Activated CD8-positive, alpha-beta memory T cell treated with anti-CD3 and anti-CD28 coated beads, Interleukin-2, amount 50 U/mL, for 24 hours (primary cell): ENCODE measurements around the gene ATF7.
"Not testable (repeated sequence)": the region's sequence is repeated elsewhere in the genome, so short reads cannot be mapped to it uniquely, and the experiment has no call there.

Experiments used
- DNase-seq: peaks from one replicate; pipeline ENCODE4 v3.0.0-alpha.2; 2020; ENCODE audit errors: extremely low read depth

The ATF7 gene

DNA sequence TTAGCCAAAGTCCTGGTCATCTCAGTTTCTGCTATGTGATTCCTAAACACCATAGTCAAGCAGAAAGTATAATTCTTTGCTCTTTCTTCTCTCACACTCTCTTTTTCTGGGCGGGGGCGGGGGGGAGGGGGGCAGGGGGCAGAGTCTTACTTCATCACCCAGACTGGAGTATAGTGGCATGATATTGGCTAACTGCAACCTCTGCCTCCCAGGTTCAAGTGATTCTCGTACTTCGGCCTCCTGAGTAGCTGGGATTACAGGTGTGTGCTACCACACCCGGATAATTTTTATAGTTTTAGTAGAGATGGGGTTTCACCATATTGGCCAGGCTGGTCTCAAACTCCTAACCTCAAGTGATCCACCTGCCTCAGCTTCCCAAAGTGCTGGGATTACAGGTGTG, 60.8 kb downstream of the ATF7 start:
- DNase-seq: not testable (repeated sequence)

DNA sequence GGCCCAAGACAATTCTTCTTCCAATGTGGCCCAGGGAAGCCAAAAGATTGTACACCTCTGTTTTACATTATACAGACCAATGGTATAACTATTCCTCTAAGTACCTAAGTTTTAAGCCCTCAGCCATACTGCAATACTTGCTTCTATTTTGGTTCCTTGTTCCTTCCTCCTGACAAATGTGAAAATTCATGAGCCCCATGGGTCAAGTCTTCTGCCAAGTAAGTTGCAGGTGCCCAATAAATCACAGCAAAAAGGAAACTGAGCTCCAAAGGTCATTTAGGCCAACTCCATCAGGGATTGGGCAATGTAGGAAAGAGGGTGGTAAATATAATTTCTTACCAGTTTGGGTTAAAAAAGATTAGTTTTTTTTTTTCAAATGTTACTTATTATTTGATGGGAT, 61.2 kb downstream of the ATF7 start:
- DNase-seq: no peak

GRCh38 chr12:53564278-53564677, 61.9 kb downstream of the ATF7 start:
- DNase-seq: no peak

- no peak for DNase-seq
Observed at GRCh38 chr12:53563452-53564028, 62.6 kb downstream of the ATF7 start.

DNA sequence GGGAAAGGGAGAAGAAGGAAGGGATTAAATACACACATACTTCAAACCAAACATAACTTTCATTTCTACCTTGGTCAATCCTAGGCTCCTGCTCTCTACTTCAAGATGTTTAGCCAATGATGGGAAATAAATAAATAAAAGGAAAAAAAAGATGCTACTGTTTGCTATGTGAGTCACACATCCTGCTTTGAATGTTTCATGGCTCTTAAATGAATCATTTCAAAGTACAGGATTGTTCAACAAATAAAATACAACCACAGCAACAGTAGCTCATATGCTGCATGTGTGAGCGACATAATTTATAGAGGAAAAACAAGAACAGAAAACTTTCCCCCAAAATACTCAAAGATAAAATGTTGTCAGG, 64.6 kb downstream of the ATF7 start:
- DNase-seq: no peak

DNA sequence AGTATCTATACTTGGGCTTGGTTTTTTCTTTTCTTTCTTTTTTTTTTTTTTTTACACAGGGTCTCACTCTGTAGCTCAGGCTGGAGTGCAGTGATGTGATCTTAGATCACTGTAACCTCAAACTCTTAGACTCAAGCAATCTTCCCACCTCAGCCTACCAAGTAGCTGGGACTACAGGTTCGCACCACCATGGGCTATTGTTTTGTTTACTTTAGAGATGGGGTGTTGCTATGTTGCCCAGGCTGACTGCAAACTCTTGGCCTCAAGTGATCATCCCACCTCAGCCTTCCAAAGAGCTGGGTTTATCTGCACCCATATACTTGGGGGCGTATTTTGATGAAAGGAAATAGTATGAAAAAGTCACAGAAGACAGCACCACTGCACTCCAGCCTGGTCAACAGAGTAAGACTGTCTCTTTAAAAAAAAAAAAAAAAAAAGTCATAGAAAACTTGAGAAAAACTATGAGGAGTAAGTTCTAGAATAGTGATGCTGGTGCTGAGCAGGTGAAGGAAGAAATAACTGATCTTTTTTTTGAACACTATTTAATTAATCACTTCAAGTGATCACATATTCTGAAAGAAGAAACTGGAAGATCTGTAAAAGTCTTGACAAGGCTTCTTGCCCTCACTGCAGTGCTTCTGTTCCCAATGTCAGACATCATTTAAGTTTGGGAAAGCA, 65.1 kb downstream of the ATF7 start:
- no peak for DNase-seq

DNA sequence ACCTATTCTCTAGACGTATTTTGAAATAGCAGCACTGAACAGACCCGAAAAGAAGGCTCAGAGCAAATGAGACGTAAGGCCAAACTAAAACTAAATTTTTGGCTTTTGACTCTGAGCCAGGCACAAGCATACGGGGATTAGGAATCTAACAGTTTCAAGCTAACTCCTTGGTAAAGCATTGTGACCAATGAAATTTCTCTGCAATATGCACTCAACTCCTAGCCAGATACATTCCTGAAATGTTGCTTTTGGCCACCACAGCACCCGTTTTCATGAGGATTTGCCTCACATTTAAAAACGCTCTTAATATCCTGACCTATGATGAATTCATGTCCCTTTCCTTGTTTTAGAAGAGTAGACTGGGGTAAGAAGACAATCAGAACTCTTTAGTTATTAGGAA, 65.8 kb downstream of the ATF7 start:
- DNase-seq: no peak

DNA sequence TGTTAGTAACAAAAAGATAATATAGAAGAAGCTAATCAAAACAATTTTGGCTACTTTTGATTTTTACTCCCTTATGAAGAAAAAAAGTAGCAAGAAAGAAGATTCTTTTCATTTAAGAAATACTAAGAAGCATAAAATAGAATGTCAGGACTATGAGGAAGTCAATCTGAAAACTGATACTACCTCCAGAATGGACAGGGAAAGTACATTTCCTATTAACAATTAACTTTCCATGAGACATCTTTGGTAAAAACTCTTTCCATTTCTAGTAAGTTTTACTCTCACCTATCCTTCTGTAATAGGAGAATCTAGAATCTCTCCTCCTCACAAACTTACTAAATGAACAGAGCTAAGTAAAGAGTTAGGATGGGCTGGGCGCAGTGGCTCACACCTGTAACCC, 67.6 kb downstream of the ATF7 start:
- no peak for DNase-seq

DNA sequence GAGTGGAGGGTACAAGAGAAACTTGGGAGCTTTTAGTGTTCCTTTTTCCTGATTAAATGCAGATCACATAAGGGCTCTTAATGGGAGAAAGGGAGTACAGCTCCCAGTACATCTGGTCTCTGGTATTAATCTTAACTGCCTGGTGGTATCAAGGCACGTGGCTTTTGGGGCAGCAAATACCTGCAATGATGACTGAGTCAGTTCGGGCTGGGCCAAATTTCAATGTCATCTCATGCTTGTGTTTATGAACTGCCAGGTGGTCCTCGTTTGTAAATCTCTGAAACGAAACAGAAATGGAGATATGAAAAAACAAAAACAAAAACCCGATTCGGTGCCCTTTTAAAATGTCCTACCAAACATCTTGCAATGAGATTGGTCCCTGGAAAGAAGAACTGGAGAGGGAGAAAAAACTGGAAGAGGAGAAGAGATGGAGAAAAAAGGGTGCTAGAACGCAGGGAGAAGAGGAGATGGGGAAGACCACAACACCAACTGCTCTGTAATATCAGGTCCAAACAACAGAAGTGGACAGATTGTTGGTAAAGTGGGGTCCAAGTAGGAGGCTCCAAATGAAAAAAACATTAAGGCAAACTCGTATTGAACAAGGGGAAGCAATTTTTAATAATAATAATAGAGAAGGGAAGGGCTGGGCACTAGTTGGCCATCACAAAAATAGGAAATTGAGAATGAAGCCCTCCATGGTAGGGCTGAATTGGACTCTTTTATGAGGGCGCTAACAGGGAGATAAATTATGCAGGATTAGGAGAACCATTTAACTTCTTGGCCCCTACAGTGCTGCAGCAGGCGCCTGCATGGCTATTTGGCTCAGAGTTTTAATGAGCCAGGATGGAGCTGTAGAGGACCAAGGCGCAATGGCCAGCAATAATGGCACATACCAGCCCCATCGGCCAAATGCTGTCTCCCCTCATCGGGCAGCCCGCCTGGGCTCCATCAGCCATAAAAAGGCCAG, 73.5 kb downstream of the ATF7 start:
- no peak for DNase-seq

DNA sequence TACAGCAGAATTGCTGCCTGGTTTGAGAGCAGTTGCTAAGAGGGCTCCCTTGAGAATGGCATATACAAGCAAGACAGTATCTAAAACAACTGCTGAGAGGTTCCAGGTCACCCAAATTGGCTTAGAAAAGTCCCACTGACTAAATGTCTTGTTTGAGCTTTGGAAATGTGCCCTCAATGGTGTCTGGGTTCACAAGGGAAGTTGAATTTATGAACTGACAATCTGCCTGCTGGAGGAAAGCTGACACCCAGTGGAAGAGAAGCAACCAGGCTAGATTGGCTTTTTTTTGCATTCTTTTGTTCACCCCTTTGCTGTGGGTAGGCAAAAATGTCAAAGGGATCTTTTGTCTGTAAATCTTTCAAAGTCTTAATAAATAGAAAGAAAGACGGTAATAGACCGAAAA, 74.3 kb downstream of the ATF7 start:
- DNase-seq: no peak

- DNase-seq: no peak
Observed at GRCh38 chr12:53550595-53550994, 75.6 kb downstream of the ATF7 start.

DNA sequence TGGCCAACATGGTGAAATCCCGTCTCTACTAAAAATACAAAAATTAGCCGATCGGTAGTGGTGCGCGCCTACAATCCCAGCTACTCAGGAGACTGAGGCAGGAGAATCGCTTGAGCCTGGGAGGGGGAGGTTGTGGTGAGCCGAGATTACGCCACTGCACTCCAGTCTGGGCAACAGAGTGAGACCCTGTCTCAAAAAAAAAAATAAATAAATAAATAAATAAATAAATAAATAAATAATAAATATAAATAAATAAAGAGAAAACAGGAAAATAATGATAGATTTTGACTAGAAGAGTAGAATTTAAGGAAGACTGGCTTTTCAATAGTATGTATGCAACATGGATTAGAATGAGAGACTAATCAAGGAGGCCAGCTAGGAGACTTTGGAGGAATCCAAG, 76.1 kb downstream of the ATF7 start:
- DNase-seq: not testable (repeated sequence)

DNA sequence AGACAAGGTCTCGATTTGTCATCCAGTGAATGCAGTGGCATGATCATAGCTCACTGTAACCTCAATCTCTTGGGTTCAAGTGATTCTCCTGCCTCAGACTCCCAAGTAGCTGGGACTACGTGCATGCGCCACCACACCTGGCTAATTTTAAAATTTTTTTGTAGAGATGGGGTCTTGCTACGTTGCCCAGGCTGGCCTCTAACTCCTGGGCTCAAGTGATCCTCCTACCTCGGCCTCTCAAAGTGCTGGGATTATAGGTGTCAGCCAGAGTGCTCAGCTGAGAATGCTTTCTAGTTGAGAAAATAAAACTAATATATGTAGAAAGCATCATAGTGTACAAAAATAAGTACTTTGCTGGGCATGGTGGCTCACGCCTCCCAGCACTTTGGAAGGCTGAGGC, 77.8 kb downstream of the ATF7 start:
- not testable (repeated sequence) for DNase-seq

- peak; percentile 6 for DNase-seq
Observed at GRCh38 chr12:53543539-53543938, 82.6 kb downstream of the ATF7 start.

GRCh38 chr12:53539526-53539925, 86.7 kb downstream of the ATF7 start:
- DNase-seq: no peak

- DNase-seq: no peak
Observed at GRCh38 chr12:53538209-53538689, 87.9 kb downstream of the ATF7 start.

DNA sequence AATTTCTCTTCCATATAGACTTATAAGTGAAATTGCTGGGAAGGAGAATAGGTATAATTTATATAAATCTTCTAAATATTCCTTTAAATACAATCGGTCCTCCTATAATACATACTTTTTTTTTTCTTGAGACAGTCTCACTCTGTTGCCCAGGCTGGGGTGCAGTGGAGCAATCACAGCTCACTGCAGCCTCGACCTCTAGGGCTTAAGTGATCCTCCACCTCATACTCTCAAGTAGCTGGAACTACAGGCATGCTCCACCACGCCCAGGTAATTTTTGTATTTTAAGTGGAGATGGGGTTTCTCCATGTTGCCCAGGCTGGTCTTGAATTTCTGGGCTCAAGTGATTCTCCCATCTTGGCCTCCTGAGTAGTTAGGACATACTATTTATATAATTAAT, 89.2 kb downstream of the ATF7 start:
- DNase-seq: no peak

DNA sequence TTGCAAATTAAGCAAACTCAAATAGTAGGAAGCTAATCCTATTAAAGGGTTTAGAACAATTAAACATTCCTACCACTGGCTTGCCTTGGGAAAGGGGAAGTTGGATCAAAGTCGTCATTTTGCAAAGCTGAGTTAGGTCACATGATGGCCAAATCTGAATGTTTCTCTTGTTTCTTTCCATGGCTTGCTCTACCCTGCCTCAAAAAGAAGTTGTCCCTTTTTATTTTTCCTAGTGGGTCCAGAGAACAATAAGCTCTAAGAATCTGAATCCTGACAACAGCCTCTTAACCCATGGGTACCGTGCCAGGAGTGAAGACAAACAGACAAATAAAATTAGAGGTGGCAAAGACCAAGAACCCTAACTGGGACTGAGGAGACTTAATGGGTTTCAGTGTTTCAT, 92.7 kb downstream of the ATF7 start:
- DNase-seq: no peak

GRCh38 chr12:53532524-53533445, 93.4 kb downstream of the ATF7 start:
- DNase-seq: no peak

GRCh38 chr12:53532021-53532420, 94.2 kb downstream of the ATF7 start:
- no peak for DNase-seq

DNA sequence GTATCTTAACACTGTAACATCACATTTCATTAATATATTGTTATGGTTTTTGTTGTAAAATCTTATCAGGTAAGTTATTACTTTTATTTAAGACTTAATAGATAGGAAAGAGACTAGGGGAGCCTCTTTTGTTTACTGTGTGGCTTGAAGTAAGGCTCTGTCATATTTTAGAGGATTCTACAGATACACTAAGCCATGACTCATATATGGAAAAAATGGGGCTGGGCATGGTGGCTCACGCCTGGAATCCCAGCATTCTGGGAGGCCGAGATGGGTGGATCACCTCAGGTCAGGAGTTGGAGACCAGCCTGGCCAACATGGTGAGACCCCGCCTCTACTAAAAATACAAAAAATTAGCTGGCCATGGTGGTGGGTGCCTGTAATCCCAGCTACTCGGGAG, 95.3 kb downstream of the ATF7 start:
- DNase-seq: no peak

- DNase-seq: no peak
Observed at GRCh38 chr12:53530061-53530460, 96.1 kb downstream of the ATF7 start.
